KG1 (cell line): ENCODE measurements around the gene CIB1.
A peak's percentile ranks its signal among the peaks of the same experiment; 100 is the strongest.

Source experiments
- DNase-seq: peaks from one replicate; lab custom pipeline; 2025; lab: John Stamatoyannopoulos, UW

Gene CIB1

GRCh38 chr15:90214553-90215196 lies 19.1 kb downstream of the CIB1 start:
- DNase-seq: no peak

DNA sequence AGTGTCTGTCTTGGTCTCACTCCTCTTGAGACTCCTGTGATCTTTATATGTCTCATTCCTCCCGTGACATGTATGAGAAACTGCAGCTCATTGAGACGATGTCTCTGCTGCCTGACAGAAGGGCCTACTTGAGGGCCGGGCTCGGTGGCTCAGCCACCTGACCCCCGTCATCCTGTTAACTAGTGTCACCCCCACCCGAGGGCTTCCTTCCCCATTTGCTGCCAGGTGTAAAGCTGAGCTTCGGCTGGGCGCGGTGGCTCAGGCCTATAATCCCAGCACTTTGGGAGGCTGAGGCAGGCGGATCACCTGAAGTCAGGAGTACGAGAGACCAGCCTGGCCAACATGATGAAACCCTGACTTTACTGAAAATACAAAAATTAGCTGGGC lies 19.9 kb downstream of the CIB1 start:
- no peak for DNase-seq

GRCh38 chr15:90213122-90213817 lies 20.5 kb downstream of the CIB1 start:
- DNase-seq: no peak

DNA sequence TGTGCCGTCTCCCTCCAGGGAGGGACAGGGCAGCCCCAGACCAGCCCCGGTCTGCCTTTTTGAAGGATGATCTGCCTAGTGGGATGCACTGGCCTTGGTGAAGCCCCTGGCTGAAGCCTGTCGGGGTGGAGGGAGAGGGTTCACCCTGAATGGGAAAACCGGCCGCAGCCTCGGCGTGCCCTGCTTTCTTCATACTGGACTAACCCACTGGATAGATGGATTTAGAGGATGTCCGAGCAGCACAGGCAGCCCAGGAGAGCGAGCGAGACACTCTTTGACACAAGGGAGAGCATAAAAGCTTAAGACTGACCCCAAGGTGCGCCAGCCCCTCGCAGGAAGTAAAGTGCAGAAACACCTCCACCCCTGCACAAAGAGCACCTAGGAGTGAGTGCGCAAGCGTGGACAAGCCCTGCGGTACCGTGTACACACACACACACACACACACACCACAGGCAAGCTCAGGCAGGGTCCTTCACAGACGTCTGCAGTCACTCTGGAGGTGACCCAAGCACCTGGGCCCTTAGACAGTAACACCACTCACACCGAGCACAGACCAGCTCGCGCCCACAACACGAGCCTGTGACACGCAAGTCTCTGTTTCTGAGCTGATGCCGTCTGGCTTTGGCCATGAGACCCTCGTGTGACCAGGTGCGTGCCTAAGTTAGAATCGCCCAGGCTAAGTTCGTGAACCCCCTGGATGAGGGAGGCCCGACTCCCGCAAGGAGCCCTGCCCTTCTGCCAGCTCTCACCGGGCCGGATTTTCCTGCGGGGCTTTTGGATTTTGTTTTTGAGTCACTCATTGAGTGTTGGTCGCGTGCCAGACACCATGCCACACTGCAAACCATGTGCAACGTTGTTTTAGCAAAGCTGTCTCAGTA lies 21.3 kb downstream of the CIB1 start:
- DNase-seq: no peak

DNA sequence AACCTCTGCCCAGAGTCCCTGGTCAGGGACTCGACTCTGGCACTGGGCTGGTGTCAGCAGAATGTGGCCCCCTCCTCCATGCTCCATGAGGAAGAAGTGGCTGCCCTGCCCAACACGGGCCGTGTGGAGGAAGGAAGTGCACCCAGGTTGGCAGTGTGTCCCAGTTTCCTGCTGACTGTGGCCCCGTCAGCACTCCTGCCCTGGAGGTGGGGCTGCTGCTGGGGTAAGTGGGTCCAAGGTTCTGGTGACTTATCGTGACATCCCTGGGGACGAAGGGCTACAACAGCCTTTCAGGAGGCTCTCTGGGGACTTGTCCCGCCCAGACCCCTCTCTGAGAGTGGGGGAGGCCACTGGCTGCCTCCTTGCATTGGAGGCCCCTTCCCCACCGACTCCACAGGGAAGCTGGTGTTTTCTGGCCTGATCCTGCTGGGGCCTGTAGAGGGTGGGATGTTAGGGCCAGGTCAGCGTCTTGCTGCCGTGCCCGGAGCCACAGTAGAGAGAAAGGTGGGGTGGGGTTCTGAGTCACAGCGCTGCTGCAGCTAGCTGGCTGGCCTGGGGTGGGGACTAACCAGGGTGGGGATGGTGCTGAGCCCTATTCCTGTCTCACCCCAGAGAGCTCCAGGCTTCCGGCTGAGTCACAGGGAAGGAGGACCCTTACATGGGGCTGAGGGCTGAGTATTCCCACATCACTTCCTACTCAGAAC lies 22.1 kb downstream of the CIB1 start:
- no peak for DNase-seq

- DNase-seq: no peak
Measured at GRCh38 chr15:90211009-90211408, 22.7 kb downstream of the CIB1 start.

DNA sequence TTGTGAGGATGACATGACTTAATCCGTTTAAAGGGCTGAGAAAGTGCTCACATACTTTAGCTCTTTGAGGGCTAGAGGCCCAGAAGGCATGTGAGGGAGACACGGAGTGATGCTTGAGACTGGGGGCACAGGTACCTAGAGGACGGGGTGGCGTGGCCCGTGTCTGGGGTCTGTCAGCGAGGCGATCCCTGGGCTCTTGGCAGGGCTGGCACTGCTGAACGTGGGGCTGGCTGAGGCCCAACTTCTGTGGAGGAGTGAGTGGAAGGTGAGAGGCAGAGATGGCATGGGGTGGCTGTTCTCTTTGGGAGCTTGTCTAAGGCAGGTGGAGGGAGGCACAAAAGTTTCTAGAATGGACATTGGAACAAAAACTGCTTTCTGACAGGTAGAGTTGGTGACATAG lies 23.1 kb downstream of the CIB1 start:
- no peak for DNase-seq

GRCh38 chr15:90209591-90209990 lies 24.1 kb downstream of the CIB1 start:
- DNase-seq: no peak

GRCh38 chr15:90208356-90208755 lies 25.4 kb downstream of the CIB1 start:
- DNase-seq: no peak

- DNase-seq: no peak
Measured at GRCh38 chr15:90207252-90207651, 26.5 kb downstream of the CIB1 start.

GRCh38 chr15:90205886-90206285 lies 27.9 kb downstream of the CIB1 start:
- no peak for DNase-seq

- DNase-seq: no peak
Measured at GRCh38 chr15:90205050-90205848, 28.5 kb downstream of the CIB1 start.

- no peak for DNase-seq
Measured at GRCh38 chr15:90203922-90204321, 29.8 kb downstream of the CIB1 start.

DNA sequence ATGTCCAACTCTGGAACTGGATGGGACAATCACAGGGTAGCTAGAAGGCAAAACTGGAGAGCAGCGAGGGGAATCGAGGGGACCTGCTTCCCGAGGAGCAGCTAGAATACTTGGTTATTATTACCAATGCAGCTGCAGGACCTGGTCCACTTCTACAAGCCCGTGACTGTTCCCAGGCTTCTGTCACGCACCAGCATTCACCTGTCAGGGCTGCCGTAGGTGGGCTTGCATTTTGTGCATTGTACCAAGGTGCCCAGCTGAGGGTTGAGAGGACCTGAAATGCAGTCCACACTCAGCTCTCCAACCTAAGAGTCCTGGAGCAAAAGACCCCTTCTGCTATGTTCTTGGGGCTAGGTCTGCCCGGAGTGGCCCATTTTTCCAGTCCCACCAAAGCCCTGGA lies 30.3 kb downstream of the CIB1 start:
- DNase-seq: no peak

GRCh38 chr15:90202929-90203328 lies 30.8 kb downstream of the CIB1 start:
- DNase-seq: no peak

DNA sequence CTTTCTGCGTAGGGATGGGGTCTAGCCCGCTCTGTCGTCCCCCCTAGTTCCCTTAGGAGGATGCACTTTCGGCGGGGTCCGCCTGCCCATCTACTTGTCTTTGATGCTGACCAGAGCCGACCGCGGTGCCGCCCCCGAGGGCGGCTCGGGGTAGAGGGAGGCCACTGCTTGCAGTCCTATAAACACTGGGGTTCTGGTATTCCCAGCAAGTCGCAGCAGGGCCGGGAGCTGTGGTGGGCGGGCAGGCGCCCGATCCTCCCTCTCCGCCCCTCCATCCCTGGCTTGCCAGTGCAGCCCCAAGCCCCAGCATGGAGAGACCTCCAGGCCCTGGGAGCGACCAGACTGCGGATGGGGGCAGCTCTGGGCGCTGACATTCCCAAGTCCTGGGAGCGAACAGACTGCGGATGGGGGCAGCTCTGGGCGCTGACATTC lies 31.8 kb downstream of the CIB1 start:
- no peak for DNase-seq

GRCh38 chr15:90201130-90201943 lies 32.4 kb downstream of the CIB1 start, which contains the start of gene SEMA4B:
Gene SEMA4B, plus strand, starts transcription at chr15:90201330. Its CDS starts 249 bp downstream, at chr15:90201579.
- DNase-seq: peak; percentile 47

- no peak for DNase-seq
Measured at GRCh38 chr15:90200534-90201129, 33.1 kb downstream of the CIB1 start.

DNA sequence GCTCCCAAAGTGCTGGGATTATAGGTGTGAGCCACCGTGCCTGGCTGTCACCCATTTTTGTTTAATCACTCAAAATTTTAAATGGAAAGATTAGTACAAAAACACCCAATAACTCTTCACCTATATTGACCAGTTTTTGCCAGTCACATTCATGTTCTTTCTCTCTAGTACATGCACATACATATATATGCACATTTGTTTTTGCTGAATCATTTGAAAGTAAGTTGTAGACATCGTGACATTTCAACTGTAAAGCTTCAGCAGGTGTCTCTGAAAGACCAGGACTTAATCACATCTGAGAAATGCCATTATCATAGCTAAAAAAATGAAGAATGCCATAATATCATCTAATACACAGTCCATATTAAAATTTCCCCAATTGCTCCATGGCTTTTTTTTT lies 39.1 kb downstream of the CIB1 start:
- DNase-seq: no peak
